ENCODE measurements around the gene ARHGEF10L.
A peak's percentile ranks its signal among the peaks of the same experiment; 100 is the strongest.

The ARHGEF10L gene

GRCh38 chr1:17663646-17664045 is 124.1 kb downstream of the ARHGEF10L start:
- no peak for DNase-seq

DNA sequence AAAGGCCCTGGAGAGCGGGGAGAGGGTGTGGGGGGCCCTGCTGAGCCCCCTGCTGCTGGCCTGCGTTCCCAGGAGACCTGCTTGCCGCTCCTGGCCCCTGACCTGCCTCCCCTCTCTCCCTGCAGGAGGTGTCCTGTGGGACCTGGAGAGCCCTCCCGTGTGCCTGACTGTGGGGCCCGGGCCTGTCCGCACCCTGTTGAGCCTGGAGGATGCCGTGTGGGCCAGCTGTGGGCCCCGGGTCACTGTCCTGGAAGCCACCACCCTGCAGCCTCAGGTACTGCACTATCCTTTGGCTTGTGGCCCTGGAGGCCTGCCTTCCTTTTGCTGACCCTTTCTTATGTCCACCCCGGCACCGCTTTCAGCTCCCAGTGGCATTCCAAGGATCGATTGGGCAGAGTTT is 124.8 kb downstream of the ARHGEF10L start:
- no peak for DNase-seq

DNA sequence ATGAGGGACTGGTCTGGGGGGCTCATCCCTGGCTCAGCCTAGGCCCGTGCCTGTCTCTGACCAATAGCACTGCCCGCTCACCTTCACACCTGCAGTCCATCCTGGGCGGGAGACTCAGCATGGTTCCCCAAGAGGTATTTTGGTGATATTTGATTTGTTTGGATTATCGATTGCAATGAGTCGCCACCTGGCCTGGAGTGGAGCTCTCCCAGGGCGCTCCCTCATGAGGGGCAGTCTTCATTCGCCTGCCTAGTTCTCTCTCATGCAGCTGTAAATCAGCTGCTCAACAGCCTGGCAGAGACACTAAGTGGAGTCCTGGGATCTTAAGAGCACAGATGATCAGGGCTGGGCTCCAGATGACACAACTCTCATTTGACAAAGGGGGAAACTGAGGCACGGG is 125.6 kb downstream of the ARHGEF10L start:
- DNase-seq = no peak

GRCh38 chr1:17665950-17666720 is 126.6 kb downstream of the ARHGEF10L start:
- DNase-seq = no peak

DNA sequence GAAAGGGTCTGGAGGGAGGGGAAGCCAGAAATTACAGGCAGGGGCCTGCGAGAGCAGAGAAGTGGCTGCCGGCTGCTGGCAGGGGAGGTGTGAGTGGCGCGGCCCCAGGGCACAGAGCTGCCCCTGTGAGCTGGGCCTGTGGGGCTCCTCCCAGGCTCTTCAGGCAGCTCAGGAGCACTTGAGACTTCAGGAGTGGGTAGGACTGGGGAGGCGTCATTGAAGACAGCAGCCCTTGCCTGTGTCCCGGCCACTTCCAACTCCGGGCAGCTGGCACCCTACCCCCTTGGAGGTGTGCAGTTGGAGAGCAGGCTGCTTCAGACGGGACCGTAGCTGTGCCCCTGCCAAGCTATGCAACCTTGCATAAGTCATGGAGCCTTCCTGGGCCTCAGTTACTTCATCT is 128.1 kb downstream of the ARHGEF10L start:
- no peak for DNase-seq

- no peak for DNase-seq
These were observed 128.7 kb downstream of the ARHGEF10L start for GRCh38 chr1:17668195-17668594.

GRCh38 chr1:17668624-17669175 is 129.2 kb downstream of the ARHGEF10L start:
- DNase-seq = no peak

DNA sequence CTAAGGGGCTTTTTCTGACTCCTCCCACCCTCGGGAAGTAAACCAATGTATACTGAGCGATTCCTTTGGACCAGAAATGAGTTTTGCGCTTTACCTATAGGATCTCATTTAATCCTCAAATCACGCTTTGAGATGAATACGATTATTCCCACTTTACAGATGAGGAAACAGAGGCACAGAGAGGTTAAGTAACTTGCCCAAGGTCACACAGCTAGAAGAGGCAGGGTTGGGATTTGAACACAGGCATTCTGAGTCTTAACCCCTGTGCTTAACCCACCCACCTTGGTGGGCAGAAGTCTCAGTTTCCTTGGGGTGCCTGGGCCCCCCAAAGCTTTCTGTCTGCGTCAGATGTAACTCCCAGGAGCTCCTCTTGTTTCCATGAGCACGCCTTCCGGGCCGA is 129.8 kb downstream of the ARHGEF10L start:
- no peak for DNase-seq

GRCh38 chr1:17669866-17670451 is 130.5 kb downstream of the ARHGEF10L start:
- DNase-seq = no peak

- DNase-seq = no peak
These were observed 131.3 kb downstream of the ARHGEF10L start for GRCh38 chr1:17670587-17671313.

DNA sequence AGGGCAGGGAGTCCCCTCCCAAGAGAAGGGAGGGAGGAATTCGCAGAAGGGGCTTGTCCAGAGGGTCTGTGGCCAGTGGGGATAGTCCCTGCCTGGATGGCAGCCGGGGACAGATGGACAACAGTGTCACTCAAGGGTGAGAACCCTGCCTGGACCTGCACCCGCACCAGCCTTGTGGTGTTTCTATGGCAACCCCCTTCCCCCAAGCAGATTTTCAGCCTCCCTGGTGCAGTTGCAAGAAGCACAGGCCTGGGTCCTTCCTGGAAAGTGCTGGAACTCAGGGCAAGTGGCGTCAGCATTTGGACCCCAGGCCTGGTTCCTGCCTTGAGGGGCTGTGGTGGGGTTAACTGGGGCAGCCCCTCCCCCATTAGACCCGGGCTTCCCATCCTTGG is 131.8 kb downstream of the ARHGEF10L start:
- no peak for DNase-seq

GRCh38 chr1:17671741-17672140 is 132.2 kb downstream of the ARHGEF10L start:
- DNase-seq = peak; percentile 92

- DNase-seq = peak; percentile 16
These were observed 132.7 kb downstream of the ARHGEF10L start for GRCh38 chr1:17672226-17672625.

- peak; percentile 69 for DNase-seq
These were observed 134.0 kb downstream of the ARHGEF10L start for GRCh38 chr1:17673329-17674072.

DNA sequence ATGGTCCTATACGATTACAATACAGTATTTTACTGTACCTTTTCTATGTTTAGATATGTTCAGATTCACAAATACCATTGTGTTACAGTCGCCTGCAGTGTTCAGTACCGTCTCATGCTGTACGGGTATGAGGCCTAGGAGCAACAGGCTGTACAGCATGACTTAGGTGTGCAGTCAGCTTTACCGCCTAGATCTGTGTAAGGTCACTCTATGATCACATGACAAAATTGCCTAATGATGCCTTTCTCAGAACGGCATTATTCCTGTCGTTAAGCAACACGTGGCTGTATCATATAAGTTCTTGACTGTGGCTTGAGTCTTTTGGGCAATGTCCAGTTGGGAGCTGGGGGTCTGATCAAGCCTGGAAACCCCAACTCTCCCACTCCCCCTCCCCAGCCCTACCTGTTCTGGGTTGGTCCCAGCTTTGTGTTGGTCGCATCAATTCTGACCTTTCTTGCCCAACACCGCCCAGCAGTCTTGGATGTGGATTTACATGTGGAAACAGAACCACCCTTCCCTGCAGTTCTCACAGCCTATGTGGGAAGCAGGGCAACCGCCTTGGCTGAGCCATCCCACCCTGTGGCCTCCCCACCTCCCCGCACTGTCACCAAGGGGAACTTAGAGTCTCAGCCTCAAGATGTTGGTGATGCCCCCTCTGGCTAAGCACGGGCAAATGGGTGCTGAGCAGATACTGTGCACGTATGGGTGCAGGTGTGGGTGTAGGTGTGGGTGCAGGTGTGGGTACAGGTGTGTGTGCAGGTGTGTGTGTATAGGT is 135.4 kb downstream of the ARHGEF10L start:
- DNase-seq = no peak

DNA sequence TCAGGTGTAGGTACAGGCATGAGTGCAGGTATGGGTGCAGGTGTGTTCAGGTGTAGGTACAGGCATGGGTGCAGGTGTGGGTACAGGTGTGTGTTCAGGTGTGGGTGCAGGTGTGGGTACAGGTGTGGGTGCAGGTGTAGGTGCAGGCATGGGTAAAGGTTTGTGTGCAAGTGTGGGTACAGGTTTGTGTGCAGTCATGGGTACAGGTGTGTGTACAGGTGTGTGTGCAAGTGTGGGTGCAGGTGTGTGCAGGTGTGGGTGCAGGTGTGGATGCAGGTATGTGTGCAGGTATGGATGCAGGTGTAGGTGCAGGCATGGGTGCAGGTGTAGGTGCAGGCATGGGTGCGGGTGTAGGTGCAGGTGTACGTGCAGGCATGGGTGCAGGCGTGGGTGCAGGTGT is 136.2 kb downstream of the ARHGEF10L start:
- DNase-seq = no peak

DNA sequence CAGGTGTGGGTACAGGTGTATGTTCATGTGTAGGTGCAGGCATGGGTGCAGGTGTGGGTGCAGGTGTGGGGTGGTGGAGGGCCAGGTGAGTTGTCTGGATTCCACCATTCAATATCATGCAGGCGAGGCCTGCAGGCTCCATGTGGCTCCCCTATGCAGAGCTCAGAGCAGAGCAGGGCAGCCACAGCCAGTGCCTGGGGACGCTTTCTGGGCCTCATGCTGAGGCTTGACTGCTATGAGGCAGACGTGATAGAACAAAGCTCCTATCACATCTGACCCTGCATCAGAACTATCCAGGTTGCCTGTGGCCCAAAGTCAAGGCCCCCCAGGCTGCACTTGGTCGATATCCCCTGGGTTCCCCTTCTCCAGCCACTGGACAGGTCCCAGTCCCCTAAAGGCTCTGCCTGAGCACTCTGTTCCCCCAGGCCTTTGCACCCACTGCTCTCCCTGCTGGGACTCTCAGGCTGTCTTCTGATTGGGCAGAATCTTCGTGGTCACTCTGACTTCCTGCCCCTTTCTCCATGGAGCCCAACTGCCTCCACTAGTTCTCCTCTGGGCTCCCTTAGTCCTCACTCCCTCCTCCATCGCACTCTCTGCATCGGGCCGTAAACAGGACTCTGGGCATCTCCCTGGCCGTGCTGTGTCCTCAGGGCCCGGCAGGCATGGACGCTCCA is 137.0 kb downstream of the ARHGEF10L start:
- DNase-seq = no peak

- no peak for DNase-seq
These were observed 138.5 kb downstream of the ARHGEF10L start for GRCh38 chr1:17678011-17678410.

DNA sequence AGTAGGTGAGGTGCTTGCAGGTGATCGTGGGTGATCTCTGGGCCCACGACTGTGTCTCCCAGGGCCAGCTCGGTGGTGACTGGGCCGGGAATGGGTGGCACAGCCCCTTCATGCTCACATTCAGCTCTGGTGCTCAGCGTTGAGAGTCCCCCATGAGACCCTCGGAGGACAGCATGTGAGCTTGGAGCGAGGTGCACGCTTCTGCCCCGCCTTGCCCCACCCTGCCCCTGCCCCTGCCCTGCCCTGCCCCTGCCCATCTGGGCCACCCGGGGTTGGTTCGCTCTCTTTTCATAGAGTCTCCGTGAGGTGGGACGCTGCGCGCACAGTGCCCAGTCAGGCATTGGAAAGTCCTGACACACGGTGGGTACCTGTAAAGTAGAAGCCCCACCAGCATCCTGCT is 140.4 kb downstream of the ARHGEF10L start:
- no peak for DNase-seq

- DNase-seq = no peak
These were observed 140.8 kb downstream of the ARHGEF10L start for GRCh38 chr1:17680308-17680707.

DNA sequence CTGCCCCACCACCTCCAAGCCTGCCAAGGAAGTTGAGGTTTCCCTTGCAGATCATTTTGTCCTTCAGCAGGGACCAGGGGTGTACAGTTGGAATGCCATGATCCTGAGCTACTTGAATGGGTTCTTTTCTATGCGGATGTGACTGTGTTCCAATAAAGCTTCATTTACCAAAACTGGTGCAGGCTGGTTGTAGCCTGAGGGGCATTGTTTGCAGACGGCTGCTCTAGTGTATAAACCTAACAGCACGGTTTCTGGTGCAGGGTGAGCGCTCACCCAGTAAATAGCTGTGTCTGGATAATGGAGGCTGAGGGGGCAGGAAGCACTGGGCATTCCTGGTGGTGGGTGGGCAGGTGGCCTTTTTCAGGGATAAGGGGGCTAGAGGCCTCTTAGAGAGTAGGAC is 142.9 kb downstream of the ARHGEF10L start:
- DNase-seq = no peak

DNA sequence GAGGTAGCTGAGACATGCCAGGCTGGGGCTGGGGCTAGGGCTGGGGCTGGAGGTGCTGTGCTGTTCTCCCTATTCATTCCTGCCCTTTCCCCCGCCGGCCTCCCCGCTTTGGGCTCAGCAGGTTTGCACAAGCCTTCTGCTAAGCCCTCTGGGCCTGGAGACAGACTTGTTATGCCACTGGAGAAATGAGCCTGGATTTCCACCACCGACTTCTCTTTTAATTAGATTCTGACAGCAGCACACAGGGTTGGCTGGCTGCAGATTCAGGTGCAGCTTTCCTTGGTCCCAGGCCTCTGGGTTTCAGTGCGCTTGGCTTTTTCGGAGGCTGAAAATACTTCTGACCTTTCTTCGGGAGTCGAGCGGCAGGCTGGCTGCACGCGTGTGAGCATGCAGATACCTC is 144.1 kb downstream of the ARHGEF10L start:
- no peak for DNase-seq

Measured in NCI-H1092 (cell line).